Activated CD4-positive, alpha-beta T cell treated with anti-CD3 and anti-CD28 coated beads, Interleukin-10, Interleukin-2, amounts not matched to agents 100 ng/mL and 50 ng/mL, durations not matched to agents 16 hours and 8 hours (primary cell): ENCODE results near the gene MAP1A.
"Not testable (repeated sequence)": the region's sequence is repeated elsewhere in the genome, so short reads cannot be mapped to it uniquely, and the experiment has no call there.

Source experiments
- DNase-seq: peaks from one replicate; pipeline ENCODE4 v3.0.0-alpha.2; 2020

MAP1A gene

DNA sequence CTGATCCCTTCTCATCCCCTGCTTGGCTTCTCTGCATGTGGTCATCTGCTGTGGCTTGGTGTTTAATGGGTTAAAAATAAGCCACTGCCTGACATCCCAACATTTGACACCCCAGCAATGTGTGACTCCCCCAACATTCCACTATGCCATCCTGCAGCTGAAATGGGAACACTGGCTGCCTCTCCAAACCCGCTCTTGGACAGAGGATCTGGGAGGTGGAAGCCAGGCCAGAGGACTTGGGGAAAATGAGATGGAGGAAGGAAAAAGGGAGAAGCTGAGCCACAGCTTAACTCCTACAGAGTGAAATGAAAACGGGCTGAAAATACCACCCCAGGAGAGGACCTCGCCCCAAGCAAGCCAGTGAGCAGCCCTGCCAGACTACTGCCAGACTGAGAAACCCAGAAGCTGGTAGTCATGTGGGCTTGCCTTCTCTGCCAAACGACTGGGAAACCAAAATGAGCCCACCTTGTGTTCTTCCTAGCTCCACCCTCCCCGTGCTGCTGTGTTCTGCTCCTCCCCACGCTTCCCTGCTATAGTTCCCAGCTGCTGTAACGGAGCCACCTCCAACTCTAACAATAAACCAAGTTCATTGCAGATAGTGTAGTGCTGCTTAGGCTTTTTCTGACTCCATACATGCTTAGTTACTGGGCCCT is 13.7 kb downstream of the MAP1A start:
- DNase-seq = no peak

DNA sequence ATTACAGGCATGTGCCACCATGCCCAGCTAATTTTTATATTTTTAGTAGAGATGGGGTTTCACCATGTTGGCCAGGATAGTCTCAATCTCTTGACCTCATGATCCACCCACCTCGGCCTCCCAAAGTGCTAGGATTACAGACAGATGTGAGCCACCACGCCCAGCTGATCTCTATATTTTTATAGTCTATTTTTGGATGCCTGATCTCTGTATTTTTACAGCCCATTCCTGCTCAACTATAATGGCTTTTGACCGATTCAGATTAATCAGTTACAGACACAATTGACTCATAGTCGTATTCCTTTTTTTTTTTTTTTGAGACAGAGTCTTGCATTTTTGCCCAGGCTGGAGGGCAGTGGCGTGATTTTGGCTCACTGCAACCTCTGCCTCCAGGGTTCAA is 15.4 kb downstream of the MAP1A start:
- not testable (repeated sequence) for DNase-seq

DNA sequence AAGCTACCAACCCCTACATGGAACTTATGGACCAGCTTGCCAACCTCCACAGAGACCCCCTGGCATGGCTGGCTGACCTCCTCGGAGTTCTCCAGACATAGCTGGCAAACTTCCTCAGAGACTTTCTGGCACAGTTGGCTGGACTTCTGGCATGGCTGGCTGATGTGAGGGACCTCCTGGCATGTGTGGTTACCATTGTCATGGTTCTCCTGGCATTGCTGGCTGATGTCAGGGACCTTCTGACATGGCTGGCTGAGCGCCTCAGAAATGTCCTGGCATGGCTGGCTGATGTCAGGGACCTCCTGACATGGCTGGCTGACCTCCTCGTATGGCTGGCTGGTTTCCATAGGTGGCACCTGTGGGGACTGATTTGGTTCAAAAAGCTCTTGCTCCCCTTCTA is 17.5 kb downstream of the MAP1A start:
- DNase-seq = no peak

DNA sequence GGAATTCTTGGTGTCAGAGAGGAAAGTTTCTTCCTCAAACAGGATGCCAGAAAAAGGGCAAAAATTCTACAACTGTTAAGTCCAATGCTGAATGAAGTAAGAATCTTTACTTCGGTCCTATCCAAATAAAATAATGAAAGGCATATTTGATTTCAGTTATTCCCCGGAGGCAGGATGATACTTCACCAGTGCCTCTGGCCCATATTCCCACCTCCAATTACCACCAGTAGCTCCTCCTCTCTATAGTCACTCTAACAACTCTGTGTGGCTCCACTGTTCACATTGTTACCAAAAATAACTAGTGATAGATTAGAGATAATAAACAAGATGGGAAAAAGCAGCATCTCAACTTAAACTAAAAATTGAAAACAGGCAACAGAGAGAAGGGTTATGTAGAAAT is 20.7 kb downstream of the MAP1A start:
- DNase-seq = no peak

DNA sequence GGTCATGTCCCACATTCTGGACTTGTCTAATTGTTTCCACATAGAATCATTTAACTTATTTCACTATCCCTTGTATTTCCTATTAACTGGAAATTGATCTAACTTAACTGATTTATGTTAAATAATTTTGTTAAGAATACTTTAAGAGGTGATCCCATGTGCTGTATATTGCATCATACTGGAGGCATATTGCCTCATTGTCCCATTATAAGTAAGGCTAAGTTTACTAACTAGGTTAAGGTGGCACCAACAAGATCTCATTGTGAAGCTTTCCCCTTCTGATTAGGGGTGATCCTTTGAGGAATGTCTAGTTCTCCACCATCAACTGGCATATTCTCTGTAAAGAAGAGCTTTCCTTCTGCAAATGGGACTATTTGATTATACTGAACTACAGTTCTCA is 24.4 kb downstream of the MAP1A start:
- no peak for DNase-seq

DNA sequence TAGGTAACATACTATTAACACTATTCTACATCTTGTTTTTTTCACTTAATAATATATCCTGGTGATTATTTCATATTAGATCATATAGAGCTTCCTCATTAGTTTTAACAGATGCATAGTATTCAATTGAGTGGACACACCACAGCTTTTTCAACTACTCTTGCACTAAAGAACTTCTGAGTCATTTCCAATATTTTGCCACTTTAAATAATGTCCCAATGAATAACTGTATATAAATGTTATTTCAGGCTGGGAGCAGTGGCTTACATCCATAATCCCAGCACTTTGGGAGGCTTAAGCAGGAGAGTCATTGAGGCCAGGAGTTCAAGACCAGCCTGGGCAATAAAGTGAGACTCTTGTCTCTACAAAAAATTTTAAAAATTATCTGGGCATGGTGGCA is 26.9 kb downstream of the MAP1A start:
- no peak for DNase-seq

DNA sequence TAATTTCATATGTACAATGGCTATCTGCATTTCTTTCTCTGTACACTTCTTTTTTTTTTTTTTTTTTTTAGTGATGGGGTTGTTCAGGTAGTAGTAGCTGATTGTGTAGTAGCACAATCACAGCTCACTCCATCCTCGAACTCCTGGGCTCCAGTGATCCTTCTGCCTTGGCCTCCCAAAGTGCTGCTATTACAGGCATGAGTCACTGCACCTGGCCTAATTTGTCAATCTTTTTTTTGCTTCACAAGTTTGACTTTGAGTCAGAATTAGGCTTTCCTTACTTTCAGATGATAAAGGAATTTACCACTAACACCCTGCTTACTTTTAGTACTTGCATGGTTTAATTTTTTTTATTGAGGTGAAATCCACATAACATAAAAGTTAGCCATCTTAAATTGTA is 28.0 kb downstream of the MAP1A start:
- DNase-seq = no peak

DNA sequence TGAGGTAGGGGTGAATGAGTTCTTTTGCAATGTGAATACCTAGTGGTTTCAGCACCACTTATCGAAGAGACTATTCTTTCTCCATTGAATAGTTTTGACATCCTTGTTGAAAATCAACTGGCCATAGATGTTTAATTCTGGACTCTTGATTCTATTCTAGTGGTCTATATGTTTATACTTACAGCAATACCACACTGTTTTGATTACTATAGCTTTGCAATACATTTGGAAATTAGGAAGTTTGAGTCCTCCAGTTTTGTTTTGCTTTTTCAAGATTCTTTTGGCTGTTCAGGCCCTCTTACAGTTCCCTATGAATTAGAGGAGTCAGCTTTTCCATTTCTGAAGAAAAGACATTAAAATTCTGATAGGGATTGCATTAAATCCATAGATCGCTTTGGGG is 30.1 kb downstream of the MAP1A start:
- no peak for DNase-seq

DNA sequence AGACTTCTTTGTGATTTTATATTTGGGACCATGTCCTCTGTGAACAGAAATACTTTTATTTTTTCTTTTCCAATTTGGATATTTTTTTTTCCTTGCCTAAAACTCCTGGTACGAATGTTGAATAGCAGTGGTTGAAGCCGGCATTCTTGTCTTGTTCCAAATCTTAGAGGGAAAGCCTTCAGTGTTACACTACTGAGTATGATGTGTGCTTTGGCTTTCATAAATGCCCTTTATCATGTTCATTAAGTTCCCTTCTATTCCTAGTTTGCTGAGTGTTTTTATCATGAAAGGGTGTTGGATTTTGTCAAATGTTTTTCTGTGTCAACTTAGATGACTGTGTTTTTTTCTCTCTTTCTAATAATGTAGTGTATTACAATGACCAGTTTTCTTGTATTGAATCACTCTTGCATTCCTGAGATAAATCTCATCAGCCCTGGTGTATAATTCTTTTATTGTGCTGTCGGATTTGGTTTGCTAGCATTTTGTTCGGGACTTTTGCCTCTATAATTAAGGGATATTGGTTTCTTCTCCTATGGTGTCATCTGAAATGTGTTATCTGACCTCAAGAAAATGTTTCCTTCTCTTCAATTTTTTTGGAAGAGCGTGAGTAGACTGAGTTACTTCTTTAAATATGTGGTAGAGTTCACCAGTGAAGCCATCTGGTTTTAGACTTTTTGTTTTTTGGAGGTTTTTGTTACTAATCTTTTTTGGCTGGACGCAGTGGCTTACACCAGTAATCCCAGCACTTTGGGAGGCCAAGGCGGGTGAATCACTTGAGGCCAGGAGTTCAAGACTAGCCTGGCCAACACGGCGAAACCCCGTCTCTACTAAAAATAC is 33.3 kb downstream of the MAP1A start:
- no peak for DNase-seq

DNA sequence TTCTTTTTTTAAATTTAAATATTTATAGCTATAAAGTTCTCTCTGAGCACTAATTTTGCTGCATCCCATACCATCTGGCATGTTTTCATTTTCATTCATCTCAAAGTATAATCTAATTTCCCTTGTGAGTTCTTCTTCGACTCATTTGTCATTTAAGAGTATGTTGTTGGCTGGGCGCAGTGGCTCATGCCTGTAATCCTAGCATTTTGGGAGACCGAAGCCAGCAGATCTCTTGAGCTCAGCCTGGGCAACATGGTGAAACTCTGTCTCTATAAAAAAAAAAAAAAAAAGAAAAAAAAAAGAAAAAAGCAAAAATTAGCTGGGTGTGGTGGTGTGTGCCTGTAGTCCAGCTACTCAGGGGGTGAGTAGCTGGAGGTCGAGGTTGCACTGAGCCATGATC is 34.8 kb downstream of the MAP1A start:
- DNase-seq = no peak

DNA sequence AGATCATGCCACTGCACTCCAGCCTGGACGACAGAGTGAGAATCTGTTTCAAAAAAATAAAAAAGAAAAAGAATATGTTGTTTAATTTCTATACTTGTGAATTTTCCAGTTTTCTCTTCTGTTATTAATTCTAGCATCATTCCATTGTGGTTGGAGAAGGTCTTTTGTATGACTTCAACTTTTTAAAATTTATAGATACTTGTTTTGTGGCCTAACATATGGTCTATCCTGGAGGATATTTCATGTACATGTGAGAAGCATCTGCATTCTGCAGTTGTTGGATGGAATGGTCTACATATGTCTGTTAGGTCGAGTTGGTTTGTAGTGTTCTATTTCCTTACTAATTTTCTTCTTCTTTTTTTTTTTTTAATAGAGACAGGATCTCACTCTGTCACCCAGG is 35.6 kb downstream of the MAP1A start:
- no peak for DNase-seq

DNA sequence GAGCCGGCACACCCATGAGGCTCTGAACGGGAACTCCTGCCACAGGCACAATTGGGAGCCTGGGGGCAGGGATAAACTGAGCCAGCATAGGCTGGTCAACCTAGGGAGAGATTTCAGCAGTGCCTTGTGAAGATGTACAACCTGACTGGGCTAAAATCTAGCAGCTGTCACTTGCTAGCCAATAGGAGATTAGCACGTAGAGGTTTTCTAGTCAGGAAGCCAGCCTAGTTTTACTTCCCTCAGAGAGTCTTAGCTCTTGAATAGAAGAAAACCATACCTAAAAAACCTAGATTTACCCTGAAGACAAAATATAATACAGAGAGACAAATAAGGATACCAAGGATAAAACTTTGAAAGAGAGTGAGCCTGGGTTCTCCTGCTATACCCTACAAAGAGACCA is 45.3 kb downstream of the MAP1A start:
- not testable (repeated sequence) for DNase-seq

DNA sequence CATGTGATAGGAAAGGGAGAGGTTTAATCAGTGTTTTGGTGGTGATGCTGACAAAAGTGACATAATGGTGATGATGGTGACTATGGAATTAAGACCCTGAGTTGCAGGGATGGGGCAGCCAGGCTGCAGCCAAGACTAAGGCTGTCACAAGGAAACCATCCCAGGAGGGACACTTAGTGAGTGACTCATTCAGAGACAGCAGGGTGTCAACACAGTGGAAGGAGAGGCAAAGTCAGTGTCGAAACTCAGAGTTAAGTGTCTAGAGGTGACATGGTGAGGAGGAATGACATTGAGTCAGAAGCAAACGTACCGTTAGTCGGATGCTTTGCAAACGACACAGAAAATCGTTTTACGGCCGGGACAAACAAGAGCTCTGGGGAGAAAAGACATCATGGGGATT is 46.4 kb downstream of the MAP1A start:
- DNase-seq = not testable (repeated sequence)

DNA sequence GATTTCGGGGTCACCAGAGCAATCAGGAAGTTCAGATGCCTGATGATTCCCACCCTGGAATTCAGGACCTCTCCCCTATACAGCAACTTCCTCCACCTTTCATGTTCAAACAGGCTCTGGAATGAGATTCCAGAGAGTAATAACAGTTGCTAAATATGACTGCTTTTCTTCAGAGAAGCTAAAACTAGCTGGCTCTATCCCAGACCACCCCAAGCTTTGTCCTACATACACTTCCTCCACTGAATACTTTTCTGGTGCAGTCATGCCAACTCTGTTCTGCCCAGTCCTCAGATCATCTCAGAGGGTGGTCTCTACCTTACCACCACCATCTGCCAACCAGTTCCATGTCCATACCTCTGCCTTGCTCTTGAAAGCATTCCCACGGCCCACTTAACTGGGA is 49.2 kb downstream of the MAP1A start:
- DNase-seq = not testable (repeated sequence)

DNA sequence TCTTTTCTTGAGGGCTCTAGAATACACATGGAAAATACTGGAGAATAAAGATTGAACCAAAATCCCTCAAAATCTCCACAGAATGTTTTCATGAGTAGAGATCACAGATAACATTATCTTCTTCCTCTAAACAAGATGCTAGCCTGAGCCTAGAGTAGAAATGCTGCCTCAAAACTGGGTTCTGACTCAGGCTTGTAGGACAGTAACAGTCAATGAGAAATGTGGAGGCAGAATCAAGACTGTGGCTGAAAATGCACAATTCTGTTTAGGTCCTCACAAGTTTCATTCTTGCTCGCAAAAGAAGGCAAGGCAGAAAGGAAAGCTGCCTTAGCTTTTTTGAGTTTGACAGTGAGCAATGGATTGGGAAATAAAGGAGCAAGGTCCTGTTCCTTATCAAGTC is 57.2 kb downstream of the MAP1A start:
- not testable (repeated sequence) for DNase-seq
